ENCODE data around the gene TCEANC2. TPM values are rescaled to one million over a fixed set of nuclear protein-coding genes. Genes with fewer than 3 reads are reported as not detected.
"Not testable (repeated sequence)": the region's sequence is repeated elsewhere in the genome, so short reads cannot be mapped to it uniquely, and the experiment has no call there.

The TCEANC2 gene
- polyA plus RNA-seq, 1 experiment: 4.1 TPM

DNA sequence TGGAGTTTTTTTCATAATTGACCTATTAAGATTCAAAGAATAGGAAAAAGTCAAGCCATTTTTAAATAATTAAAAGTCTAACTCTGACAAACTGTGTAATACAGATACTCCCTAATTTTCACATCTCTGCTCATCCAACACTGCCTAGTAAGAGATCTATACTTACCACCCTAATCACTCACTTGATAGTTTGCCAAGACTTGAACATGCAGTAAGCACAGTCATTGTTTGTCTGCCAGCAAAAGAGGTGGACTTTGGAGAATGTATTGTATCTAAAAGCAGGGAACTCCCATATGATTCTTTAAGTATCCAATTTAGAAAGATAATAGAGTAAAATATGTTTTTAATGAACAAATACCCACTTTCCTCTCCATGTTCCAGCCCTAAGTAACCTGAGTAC lies 15.9 kb upstream of the TCEANC2 start:
- TF ChIP-seq, protein P1, sequence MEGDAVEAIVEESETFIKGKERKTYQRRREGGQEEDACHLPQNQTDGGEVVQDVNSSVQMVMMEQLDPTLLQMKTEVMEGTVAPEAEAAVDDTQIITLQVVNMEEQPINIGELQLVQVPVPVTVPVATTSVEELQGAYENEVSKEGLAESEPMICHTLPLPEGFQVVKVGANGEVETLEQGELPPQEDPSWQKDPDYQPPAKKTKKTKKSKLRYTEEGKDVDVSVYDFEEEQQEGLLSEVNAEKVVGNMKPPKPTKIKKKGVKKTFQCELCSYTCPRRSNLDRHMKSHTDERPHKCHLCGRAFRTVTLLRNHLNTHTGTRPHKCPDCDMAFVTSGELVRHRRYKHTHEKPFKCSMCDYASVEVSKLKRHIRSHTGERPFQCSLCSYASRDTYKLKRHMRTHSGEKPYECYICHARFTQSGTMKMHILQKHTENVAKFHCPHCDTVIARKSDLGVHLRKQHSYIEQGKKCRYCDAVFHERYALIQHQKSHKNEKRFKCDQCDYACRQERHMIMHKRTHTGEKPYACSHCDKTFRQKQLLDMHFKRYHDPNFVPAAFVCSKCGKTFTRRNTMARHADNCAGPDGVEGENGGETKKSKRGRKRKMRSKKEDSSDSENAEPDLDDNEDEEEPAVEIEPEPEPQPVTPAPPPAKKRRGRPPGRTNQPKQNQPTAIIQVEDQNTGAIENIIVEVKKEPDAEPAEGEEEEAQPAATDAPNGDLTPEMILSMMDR (IDR thresholded peaks at IDR 0.05; ENCODE audit: insufficient read depth, low read depth, low read length): no peak
- POLR2A ChIA-PET: no interaction called here
- Histone ChIP-seq H3K27me3 (ENCODE audit: control insufficient read depth, insufficient read depth, low read length) (no peaks in the 10 kb centered on the region), H3K4me3 (ENCODE audit: low read depth, low read length) (no peak overlapping the region), H3K36me3 (ENCODE audit: control insufficient read depth, insufficient read depth, low read length) (peaks cover 8% of the 10 kb centered on the region)
- no peak for DNase-seq (ENCODE audit: low read depth)
- CTCF ChIA-PET: no interaction called here

DNA sequence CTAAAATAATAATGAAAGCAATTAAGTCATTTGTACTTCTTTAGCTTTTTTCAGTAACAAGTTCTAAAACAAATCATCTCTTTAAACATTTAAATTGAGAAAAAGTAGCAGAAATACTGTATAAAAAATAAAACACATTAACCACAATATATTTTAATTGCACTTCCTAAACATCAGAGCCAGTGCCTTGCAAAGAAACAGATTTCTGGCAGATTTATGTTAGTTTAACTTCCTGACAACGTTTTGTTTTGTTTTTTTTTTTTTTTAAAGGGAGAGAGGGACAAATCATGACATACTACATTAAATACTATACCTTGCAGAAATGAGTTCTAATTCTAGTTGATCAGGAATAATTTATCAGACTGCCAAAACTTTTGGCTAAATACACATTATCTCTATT lies 11.6 kb upstream of the TCEANC2 start:
- TF ChIP-seq, protein P1 (IDR thresholded peaks at IDR 0.05; ENCODE audit: insufficient read depth, low read depth, low read length): no peak
- POLR2A ChIA-PET: no interaction called here
- CTCF ChIA-PET: no interaction called here

DNA sequence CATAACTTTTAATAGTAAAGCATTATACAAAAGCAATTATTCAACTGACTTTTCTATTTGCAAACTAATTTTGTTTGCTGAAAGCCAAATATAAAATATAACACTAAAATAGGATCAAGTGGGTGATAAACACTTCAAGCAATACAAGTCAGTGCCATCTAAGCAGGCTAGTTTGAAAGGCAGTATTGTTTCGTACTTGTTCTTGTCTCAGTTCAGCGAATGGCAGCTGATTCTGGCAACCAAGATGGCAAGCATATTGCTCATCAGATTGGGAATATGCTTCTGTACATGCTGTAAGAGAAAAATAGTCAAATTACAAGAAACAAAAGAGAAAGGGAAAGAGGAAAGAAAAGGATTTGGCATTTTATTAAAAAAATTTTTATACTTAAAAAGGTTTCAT lies 7.9 kb upstream of the TCEANC2 start:
- no peak overlapping the region for H3K4me3 ChIP-seq (ENCODE audit: low read depth, low read length)
- peaks cover 4% of the 10 kb centered on the region; the same call in 1 of the 2 replicates for H3K36me3 ChIP-seq (ENCODE audit: control insufficient read depth, insufficient read depth, low read length)
- ChIA-PET POLR2A (interaction anchor here (0.6 kb wide), 1 partner anchor 667 kb away, joined by 3 read pairs; no protein-coding TSS in a partner anchor), CTCF (no interaction called here)
- DNase-seq (ENCODE audit: low read depth): no peak
- H3K27me3 ChIP-seq (ENCODE audit: control insufficient read depth, insufficient read depth, low read length): no peaks in the 10 kb centered on the region
- TF ChIP-seq, protein P1 (IDR thresholded peaks at IDR 0.05; ENCODE audit: insufficient read depth, low read depth, low read length): no peak

More for the DNA sequence above, 11.6 kb upstream of the TCEANC2 start:
- DNase-seq (ENCODE audit: low read depth): no peak
- H3K4me3 ChIP-seq (ENCODE audit: low read depth, low read length): no peak overlapping the region
- H3K27me3 ChIP-seq (ENCODE audit: control insufficient read depth, insufficient read depth, low read length): no peaks in the 10 kb centered on the region
- peaks cover 8% of the 10 kb centered on the region; the same call in 1 of the 2 replicates for H3K36me3 ChIP-seq (ENCODE audit: control insufficient read depth, insufficient read depth, low read length)

DNA sequence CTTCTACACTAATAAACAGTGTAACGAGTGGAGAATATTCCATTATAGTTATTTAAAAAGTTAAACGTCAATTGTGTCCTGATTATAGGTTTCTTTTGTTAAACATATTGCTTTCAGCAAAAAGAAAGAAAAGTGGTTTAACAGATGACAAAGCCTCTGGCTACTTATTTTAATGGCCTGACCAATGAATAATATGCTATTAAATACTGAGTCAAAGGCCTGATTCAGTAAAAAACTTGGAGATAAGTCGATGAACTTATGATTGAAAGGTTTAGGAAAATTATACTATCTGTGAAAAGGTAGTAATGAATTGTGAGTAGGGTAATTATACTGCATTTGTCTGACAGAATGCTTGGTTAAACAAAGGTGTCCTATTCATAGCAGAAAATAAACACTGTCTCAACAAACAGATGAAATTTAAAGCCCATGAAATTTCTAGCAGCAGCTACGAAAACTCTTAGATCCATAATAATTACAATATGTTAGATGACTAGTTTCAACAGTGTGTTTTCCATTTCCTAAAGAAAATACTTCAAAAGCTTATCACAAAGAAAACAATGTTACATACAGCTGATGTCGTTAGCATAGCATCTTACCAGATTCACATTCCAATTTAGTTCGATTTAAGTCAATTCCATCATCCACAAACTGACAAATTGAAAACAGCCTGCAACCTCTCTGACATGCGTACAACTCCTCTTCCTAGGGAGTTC lies 6.6 kb upstream of the TCEANC2 start:
- TF ChIP-seq, protein P1 (IDR thresholded peaks at IDR 0.05; ENCODE audit: insufficient read depth, low read depth, low read length): no peak
- no peaks in the 10 kb centered on the region for H3K27me3 ChIP-seq (ENCODE audit: control insufficient read depth, insufficient read depth, low read length)
- CTCF ChIA-PET: no interaction called here
- DNase-seq (ENCODE audit: low read depth): no peak
- POLR2A ChIA-PET: interaction anchor here (0.6 kb wide), 1 partner anchor 598 kb away, joined by 4 read pairs; no protein-coding TSS in a partner anchor
- H3K36me3 ChIP-seq (ENCODE audit: control insufficient read depth, insufficient read depth, low read length): peaks cover 2% of the 10 kb centered on the region; the same call in 1 of the 2 replicates
- no peak overlapping the region for H3K4me3 ChIP-seq (ENCODE audit: low read depth, low read length)

DNA sequence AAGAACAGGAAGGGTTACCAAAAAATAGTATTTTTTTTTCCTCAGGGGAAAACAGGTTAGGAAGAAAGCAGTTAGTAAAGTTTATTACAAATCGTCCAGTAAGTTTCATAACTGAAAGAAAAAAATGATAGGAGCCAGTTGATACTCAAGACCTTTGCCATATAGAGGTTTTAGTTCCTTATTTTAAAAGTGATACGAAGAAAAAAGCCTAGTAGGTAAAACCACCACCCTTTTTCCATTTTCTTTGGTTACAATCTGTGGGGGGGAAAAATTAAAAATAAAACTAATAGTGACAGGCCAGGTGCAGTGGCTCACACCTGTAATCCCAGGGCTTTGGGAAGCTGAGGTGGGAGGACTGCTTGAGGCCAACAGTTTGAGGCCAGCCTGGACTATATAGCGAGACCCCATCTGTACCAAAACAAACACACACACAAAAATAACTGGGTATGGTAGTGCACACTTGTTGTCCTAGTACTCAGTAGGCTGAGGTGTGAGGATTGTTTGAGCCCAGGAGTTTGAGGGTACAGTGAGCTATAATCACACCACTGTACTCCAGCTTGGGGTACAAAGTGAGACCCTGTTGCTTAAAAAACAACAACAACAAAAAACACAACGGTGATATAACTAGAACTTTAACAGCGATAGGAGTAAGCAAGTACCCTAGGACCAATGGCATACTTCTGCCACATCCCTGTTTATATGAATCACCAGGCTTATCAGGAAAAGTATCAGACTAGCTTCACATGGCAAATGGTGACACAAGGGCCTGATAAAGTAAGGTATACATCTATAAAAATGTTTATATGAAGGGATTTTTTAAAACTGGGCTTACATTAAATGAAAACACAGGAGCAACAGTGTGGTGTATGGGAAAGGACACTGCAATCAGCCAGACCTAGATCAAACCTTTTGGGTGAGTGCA lies 5.8 kb upstream of the TCEANC2 start:
- H3K27me3 ChIP-seq (ENCODE audit: control insufficient read depth, insufficient read depth, low read length): no peaks in the 10 kb centered on the region
- ChIA-PET CTCF (interaction anchor here (1.0 to 1.5 kb wide), 3 partner anchors 78 to 187 kb away, joined by 3 to 6 read pairs (median 3); no protein-coding TSS in a partner anchor), POLR2A (no interaction called here)
- H3K4me3 ChIP-seq (ENCODE audit: low read depth, low read length): no peak overlapping the region
- TF ChIP-seq, protein P1 (IDR thresholded peaks at IDR 0.05; ENCODE audit: insufficient read depth, low read depth, low read length): no peak
- H3K36me3 ChIP-seq (ENCODE audit: control insufficient read depth, insufficient read depth, low read length): no peaks in the 10 kb centered on the region; the same call in 1 of the 2 replicates
- DNase-seq (ENCODE audit: low read depth): no peak

DNA sequence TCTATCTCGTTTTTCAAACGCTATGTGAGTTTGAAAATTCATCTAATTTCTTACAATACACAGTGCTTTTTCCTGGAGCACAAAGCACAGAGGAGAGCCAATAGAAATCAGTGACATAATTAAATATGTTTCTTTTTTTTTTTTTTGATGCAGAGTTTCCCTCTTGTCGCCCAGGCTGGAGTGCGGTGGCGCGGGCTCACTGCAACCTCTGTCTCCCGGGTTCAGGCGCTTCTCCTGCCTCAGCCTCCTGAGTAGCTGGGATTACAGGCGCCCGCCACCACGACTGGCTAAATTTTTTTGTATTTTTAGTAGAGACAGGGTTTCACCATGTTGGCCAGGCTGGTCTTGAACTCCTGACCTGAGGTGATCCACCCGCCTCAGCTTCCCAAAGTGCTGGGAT lies 3.0 kb upstream of the TCEANC2 start:
- POLR2A ChIA-PET; DNase-seq (ENCODE audit: low read depth); H3K4me3 ChIP-seq (ENCODE audit: low read depth, low read length); H3K27me3 ChIP-seq (ENCODE audit: control insufficient read depth, insufficient read depth, low read length); H3K36me3 ChIP-seq (ENCODE audit: control insufficient read depth, insufficient read depth, low read length): not testable (repeated sequence)
- CTCF ChIA-PET: interaction anchor here (1.7 kb wide), 1 partner anchor 172 kb away, joined by 4 read pairs; no protein-coding TSS in a partner anchor

Data from BJ (cell line).